HUDEP-2 (cell line): ENCODE measurements around the gene IMPG2.
"Not testable (repeated sequence)": the region's sequence is repeated elsewhere in the genome, so short reads cannot be mapped to it uniquely, and the experiment has no call there.

Experiments
- DNase-seq, 76 experiments: peaks; one replicate each; lab custom pipeline; 2025; ENCODE audit not compliant: unreplicated experiment in 76 of 76; lab: John Stamatoyannopoulos, UW

The IMPG2 gene

DNA sequence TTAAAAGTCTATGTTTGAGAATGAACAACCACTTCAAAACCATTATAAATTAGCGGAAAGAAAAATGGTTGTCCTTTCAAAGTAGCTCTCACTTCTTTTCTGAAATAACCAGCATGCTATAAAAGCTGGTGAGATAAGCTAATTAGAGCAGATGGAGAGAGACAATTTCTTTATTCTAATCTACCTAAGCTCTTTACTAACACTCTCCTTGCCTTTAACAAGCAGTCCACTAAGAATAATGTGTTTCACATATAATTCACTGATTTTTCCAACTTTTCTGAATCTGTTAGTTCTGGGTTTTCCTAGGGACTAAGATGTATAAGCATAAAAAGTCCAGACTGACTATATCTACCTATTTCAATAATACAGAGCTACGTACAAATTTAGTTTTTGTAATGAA, at the start of gene IMPG2:
Gene IMPG2, minus strand, starts transcription at position 101 of the 400 bp plus-strand sequence. CDS start 203 bp downstream, outside the sequence.
- no peak for DNase-seq

DNA sequence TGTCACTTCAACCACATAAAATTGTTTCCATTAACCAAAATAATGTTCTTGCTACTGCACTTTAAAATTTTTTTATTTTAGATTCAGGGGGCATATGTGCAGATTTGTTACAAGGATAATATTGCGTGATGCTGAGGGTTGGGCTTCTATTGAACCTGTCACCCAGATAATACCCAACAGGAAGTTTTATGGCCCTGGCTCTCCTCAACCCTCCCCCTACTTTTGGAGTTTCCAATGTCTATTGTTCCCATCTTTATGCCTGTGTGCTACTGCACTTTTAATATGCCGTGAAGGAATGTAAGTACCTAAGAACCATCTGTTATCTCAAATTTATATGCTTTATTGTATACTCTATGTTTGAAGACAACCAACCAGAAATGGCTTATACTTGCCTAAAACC, 42.0 kb upstream of the IMPG2 start:
- no peak for DNase-seq

DNA sequence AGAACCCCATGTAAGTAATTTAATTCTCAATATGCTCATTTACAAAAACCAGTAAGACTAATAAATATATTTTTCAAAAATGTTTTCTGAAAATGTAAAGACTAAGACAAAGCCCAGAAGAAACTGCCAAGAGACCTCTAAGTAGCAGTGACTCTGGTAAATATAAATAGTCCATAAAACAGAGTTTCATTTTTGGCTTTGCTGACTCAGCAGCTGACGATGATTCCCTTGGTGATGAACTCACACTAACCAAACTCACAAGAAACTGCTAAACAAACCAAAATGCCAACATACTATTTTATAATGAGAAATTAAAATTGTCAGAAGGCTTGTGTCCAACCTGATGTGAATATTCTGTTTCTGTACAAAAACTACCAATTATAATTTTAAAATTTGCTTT, 31.5 kb upstream of the IMPG2 start:
- no peak for DNase-seq

DNA sequence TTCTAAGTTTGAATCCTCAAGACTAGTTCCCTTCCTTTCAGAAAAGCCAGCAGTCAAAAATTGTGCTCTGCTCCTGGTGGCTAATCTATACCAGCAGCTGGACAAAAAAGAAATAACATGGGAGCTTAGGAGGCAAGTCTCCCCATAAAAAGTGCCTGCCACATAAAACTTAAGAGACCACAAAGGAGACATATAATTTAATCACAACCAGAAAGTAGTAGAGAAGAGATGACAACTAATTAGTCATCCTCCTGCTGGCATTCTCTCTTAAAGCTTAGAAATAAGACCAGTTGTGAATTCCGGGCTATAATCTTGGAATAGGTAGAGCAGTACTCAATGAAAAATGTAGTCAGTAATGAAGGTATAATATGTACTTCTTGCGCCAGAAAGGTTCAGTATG, 20.2 kb upstream of the IMPG2 start:
- no peak for DNase-seq

DNA sequence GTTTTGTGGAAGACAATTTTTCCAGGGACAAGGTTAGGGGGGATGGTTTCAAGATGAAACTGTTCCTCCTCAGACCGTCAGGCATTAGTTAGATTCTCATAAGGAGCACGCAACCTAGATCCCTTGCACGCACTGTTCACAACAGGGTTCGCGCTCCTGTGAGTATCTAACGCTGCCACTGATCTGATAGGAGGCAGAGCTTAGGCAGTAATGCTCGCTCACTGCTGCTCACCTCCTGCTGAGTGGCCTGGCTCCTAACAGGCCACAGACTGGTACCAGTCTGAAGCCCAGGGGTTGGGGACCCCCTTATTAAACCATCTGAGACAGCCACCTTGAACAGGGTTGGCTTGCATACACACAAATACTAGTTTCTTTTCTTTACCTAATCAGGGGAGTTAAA, 13.5 kb upstream of the IMPG2 start:
- DNase-seq, result no peak

DNA sequence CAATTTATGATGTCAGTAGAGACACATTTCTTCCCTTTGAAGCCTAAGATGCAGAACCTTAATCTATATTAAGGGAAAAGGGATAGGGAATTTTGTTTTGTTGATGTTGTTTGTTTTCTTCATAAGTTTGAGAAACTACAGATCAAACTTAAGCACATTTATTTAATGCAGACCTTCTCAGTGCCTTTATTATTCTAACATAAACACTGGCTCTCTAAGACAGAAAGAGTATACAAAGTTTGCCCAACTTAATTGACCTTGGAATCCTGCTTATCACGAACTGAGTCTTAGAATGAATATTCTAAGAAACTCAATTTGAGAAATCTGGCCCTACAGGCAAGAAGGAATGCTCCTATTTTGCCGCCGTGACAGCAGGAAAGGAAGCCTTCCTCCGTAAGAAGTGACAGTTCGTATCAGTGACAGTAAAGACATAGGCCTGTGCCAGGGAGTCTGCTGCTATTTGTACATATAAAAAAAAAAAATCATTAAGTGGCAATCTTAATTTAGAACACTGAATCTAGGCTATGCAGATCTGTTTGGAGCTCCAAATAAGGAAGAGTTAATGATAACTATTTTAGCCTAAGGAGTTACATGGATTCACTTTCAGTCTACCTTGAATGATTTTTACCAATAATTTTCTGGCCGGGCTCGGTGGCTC, 8.8 kb upstream of the IMPG2 start:
- DNase-seq, result no peak

DNA sequence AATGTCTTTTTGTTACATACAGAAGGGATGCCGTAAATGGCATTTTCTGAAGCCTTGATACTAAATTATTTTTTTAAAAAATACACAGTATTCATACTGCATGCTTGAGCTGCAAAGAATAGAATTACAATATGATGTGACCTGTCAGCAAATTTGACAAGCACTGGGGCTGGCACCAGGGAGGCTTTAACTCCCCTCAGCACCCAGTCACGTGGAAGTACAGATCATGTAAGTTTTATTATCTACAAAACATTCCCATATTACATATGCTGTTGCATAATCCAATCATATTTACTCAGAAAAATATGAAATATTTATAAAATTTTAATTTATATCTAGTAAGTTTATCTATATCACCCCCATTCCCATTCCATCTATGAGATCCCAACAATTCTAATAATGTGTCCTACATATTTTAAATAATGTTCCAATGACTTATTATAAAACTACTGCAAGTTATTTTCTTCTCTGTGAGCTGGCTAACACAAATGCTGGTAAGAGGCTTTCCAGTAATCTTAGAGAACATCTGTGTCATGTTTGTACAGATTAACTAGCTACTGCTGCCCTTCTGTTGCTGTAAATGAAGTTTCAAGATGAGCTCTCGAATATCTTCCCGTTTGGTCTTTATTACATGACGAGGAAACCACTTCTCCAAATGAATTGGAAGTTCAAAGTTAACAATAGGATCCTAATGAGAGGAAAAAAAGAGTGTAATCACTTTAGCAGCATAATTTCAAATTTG, 5.2 kb upstream of the IMPG2 start:
- peak in 67 of 76 experiments; percentile 2 to 90 (median 52) for DNase-seq

DNA sequence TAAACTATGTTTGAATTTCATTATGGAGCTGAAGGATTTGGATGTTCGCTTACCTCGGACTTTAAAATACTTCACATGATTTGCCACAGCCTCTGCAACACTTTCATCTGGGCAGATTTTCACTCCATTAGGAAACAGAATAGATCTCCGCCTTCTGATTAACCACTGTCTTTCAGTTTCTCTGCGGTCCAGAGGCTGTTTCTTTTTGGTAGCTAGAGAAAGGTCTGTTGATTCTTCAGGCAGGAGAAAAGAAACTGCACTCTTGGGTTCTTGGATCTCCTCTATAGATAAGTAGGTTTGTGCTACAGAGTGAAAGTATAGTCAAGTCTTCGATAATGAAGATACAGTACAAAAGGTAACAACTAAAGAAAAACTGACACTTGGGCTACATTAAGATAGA, 844 bp downstream of the IMPG2 start:
- DNase-seq, result no peak

DNA sequence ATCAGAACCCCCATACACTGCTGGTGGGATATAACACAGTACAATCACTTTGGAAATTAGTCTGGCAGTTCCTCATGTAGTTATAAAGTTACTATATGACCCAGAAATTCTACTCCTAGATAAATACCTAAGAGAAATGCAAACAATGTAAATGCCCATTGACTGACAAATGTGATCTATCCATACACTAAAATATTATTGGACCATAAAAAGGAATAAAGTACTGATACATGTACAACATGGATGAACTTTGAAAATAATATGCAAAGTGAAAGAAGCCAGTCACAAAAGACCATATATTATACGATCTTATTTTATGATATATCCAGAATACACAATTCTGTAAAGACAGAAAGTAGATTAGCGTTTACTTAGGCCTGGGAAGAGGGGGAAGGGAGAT, 7.8 kb downstream of the IMPG2 start:
- no peak for DNase-seq

DNA sequence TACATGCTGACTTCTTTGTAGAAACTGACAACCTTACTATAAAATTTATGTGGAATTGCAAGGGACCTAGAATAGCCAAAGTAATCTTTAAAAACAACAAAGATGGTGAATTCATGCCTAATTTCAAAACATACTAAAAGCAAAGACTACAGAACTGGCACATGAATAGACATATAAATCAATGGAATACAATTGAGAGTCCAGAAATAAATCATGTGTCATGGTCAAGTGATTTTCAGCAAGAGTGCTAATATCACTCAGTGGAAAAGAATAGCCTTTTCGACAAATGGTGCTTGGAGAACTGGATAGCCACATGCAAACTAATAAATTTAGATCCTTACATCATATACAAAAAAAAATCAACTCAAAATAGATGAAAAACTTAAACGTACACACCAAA, 8.7 kb downstream of the IMPG2 start:
- DNase-seq, result no peak

DNA sequence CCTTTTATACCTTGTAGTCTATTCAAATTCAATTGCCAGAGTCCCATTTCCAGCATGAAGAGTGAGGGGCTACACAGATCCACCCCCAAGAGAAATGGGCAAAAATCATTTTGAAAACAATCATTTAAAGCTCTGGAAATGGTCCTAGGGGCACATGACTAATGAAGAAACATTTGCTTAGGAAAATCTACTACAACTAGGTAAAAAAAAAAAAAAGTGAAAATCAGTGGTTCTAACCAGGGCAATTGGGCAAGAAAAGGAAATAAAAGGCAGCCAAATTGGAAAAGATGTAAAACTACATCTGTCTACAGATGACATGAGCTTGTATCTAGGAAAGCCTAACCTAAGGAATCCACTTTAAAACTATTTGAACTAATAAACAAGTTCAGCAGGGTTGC, 9.4 kb downstream of the IMPG2 start:
- DNase-seq, result no peak

DNA sequence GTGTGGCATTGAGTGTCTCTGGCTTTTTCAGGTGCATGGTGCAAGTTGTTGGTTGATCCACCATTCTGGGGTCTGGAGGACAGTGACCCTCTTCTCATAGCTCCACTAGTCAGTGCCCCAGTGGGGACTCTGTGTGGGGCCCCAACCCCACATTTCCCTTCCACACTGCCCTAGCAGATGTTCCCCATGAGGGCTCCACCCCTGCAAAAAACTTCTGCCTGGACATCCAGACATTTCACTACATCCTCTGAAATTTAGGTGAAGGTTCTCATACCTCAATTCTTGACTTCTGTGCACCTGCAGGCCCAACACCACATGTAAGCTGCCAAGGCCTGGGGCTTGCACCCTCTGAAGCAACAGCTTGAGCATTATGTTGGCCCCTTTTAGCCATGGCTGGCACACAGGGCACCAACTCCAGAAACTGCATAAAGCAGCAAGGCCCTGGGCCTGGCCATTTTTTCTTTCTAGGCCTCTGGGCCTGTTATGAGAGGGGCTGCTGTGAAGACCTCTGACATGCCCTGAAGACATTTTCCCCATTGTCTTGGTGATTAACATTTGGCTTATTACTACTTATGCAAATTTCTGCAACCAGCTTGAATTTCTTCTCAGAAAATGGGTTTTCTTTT, 12.1 kb downstream of the IMPG2 start:
- not testable (repeated sequence) for DNase-seq

DNA sequence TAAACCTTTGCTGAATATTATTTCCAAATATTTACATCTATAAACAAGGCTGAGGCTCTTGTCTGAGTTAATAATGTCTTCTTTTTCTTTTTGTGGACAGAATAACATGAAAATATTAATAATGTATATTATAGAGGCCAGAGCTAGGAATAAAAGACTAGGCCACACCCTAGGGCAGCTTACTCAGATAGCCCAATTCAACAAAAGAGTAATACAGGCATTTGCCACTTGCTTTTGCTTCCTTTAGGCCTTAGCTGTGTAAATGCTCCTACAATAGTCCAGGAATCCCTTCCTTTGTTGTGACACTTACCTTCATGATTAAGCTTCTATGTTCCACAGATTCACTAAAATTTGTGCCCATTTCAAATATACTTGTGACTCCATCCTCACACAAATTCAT, 16.5 kb downstream of the IMPG2 start:
- DNase-seq, result no peak

DNA sequence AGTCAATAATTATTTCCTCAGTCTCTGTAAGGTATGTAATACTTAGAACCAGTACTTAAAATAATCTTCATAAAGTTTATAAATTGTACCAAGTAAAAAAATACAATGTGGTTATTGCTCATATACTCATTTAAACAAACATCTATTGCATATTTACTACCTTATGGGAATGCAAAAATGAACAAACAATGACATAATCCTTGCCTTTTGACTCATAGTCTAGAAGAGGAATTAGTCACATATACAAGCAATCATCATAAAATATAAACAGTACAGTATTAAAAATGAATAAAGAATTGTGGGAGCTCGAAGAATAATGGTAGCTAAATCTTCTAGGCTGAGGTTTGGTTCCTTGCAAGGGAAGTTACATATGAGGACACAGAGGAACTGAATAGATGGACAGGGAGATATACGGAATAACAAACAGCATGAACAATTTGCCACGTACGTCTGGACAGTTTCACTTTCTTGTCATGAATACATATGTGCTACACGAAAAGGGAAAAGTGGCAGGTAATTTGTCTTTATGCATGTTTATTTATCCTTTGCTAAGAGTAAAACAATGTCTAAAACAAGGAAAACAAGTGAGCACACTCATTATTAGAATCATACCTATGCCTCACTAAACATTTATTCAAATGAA, 17.2 kb downstream of the IMPG2 start:
- DNase-seq, result no peak

DNA sequence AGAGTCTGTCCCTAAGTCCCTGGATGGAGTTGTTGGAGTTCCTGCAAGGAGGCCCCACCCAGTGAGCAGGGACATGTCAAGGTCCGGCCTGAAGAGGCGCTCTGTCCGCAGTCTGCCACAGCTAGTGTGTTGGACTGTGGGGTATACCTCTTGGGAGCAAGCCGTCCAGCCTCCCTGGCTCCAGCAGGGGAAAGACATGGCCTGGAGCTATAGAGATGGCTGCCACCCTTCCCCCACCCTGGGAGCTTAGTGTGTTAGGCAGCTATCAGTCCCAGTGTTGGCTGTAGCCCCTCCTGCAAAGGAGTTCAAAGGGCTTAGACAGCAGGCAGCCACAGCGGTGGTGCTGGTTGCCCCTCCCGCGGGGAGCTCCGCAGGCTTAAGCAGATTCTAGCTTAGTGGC, 20.3 kb downstream of the IMPG2 start:
- DNase-seq, result no peak

DNA sequence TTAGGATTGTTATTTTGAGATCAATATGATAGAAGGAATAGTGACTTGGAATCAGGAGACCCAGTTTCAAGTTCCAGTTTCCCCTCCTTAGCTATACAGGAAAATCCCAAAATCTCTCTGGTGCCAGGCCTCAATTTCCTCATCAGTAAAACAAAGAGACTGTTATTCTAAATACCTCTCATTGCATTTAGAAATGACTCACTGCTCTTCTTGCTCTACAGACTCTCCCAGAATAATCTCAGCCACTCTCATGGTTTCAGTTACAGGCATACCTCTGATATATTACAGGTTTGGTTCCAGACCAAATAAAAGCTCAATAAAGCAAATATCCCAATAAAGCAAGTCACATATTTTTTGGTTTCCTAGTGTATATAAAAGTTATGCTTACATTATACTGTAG, 28.3 kb downstream of the IMPG2 start:
- DNase-seq, result no peak

DNA sequence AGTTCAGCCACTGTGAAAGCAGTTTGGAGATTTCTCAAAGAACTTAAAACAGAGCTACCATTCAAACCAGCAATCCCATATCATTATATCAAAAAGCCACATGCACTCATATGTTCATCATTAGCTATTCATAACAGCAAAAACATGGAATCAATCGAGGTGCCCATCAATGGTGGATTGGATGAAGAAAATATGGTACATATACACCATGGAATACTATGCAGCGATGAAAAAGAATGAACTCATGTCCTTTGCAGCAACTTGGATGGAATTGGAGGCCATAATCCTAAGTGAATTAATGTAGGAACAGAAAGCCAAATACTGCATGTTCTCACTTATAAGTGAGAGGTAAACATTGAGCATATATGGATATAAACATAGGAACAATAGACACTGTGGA, 32.1 kb downstream of the IMPG2 start:
- DNase-seq, result no peak

DNA sequence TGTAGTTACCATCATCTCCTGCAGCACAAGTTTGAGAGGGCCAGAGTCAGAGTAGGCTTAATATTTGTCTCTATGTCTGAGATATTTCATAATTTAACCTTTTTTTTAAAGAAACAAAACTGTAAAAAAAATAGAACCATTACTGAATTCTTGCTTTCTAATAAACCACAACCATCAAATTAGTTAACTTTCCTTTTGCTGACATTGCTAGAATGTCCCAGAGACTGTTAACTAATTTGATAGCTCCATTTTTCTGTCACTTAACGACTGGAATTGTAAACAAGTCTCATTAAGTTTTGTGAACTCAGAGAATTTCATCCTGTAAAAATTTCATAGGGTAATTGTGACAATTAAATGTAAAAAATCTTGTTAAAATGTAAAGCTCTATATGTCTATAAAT, 35.6 kb downstream of the IMPG2 start:
- no peak for DNase-seq

DNA sequence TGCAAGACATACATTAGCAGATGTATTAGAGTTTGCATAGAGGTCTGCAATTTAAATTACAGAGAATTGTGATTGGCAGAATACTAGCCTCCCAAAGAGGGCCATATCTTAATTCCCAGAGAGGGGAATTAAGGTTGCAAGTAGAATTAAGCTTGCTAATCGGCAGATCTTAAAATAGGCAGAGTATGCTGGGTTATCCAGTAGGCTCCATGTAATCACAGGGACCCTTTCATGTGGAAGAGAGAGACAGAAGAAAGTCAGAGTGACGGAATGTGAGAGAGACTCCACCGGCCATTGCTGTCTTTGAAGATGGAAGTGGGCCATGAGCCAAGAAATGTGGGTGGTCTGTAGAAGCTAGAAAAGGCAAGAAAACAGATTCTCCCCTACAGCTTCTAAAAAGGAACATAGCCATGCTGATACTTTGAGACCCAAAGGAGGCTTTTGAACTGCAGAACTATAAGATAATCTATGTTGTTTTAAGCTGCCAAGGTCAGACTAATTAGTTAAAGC, 38.8 kb downstream of the IMPG2 start:
- DNase-seq, result no peak

DNA sequence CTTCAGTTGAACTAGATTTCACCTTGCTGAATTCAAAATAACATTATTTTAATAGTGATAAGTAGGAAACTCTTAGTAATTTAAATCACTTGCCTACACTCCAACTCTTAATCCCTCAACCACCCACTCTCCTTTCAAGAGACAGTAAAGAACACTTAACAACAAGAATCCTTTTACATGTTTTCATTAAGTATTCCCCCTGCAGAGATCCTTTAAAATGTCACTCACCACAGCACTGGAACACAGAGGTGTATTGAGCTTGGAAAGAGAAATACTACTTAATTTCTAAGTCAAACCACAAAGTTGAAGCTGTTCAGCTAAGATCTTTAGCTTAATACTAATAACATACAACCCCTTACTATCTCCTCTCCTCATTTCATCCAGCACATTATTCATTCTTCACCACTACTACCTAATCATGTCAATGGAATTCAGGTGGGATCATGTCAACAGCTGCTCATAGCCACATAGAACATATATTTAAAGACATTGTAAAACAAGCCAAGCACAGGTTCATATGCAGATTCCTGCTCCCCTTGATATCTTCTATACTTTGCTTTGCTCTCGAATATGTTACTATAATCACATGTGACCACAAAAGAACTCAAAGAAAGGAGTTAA, 40.5 kb downstream of the IMPG2 start:
- DNase-seq, result no peak

DNA sequence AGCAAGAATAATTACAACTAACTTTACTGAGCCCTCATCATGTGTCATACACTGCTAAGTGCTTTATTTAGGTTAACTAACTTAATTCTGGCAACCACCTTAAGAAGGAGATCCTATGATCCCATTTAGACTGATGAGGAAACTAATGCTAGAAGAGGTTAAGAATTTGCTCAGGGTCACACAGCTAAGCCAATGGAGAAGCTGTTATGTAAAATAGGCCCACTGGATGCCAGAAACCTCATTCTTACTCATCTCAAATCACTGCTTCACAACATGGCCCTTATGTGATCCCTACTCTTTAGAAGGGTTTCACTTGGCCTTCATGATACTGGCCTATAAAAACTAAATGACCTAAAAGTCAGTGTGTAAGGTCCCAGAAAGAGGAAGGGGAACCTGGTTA, 41.2 kb downstream of the IMPG2 start:
- DNase-seq, result no peak
